HepG2 (cell line): ENCODE data around the gene NOS1. TPM values are rescaled to one million over a fixed set of nuclear protein-coding genes. Genes with fewer than 3 reads are reported as not detected.
A peak's percentile ranks its signal among the peaks of the same experiment; 100 is the strongest.

Experiments
- E2F1 ChIP-seq: sonication (generic); formaldehyde crosslinking; IDR thresholded peaks from 2 replicates; pipeline ENCODE4 v1.5.0; 2020; ENCODE audit warnings: missing genetic modification reagents
- FOXJ3 ChIP-seq: sonication (generic); formaldehyde crosslinking; IDR thresholded peaks from 2 replicates; pipeline ENCODE4 v1.4.0; 2020; ENCODE audit warnings: missing genetic modification reagents, mild to moderate bottlenecking, borderline replicate concordance
- FOXK1 ChIP-seq: sonication (generic); formaldehyde crosslinking; IDR thresholded peaks from 2 replicates; pipeline ENCODE4 v1.4.0; 2020; ENCODE audit warnings: low read depth, missing genetic modification reagents, borderline replicate concordance
- KAT2B ChIP-seq: fragments of 150-350 bp; IDR thresholded peaks from 2 replicates; pipeline ENCODE4 v1.6.1; 2014; ENCODE audit warnings: low read depth, low read length, borderline replicate concordance
- KMT2B ChIP-seq: IDR thresholded peaks from 2 replicates; pipeline ENCODE4 v1.6.1; 2016; ENCODE audit warnings: missing genetic modification reagents, missing compliant biosample characterization
- LCORL ChIP-seq, 2 experiments: fragments of 450-650 bp in 1 of 2; sonication (generic) in 1 of 2; formaldehyde crosslinking in 1 of 2; IDR thresholded peaks; 2 replicates each; pipeline versions ENCODE4 v1.5.0 to v1.6.1; 2017 to 2020; ENCODE audit warnings: antibody characterized with exemption in 1 of 2, missing genetic modification reagents in 1 of 2
- MEIS1 ChIP-seq: sonication (generic); formaldehyde crosslinking; IDR thresholded peaks from 2 replicates; pipeline ENCODE4 v1.9.0; 2021; ENCODE audit warnings: mild to moderate bottlenecking, missing genetic modification reagents, moderate library complexity, borderline replicate concordance
- MXI1 ChIP-seq: IDR thresholded peaks from 3 replicates; pipeline ENCODE4 v1.6.1; 2012; ENCODE audit warnings: low read depth, low read length, inconsistent platforms, borderline replicate concordance
- REXO4 ChIP-seq: sonication (generic); formaldehyde crosslinking; IDR thresholded peaks from 2 replicates; pipeline ENCODE4 v1.8.0; 2022; ENCODE audit warnings: missing genetic modification reagents, mild to moderate bottlenecking, borderline replicate concordance
- RFX1 ChIP-seq: fragments of 450-650 bp; IDR thresholded peaks from 2 replicates; pipeline ENCODE4 v1.6.1; 2017
- SIN3A ChIP-seq: IDR thresholded peaks from 2 replicates; pipeline ENCODE4 v1.6.1; 2011; ENCODE audit warnings: low read depth, mild to moderate bottlenecking, control low read depth, low read length, borderline replicate concordance
- SOX5 ChIP-seq: IDR thresholded peaks from 2 replicates; pipeline ENCODE4 v1.6.1; 2016; ENCODE audit warnings: borderline replicate concordance
- YEATS4 ChIP-seq: sonication (generic); formaldehyde crosslinking; IDR thresholded peaks from 2 replicates; pipeline ENCODE4 v1.4.0; 2020; ENCODE audit warnings: missing genetic modification reagents, borderline replicate concordance
- ZNF234 ChIP-seq: sonication (generic); formaldehyde crosslinking; conservative IDR thresholded peaks from 2 replicates; pipeline ENCODE4 v1.5.1; 2020; ENCODE audit warnings: mild to moderate bottlenecking, missing genetic modification reagents
- ZNF251 ChIP-seq: sonication (generic); formaldehyde crosslinking; IDR thresholded peaks from 2 replicates; pipeline ENCODE4 v1.9.0; 2021; ENCODE audit warnings: mild to moderate bottlenecking, missing genetic modification reagents
- ZNF446 ChIP-seq: sonication (generic); formaldehyde crosslinking; IDR thresholded peaks from 2 replicates; pipeline ENCODE4 v1.5.0; 2020; ENCODE audit warnings: mild to moderate bottlenecking, missing genetic modification reagents
- polyA plus RNA-seq, 8 experiments: library from polyadenylated mRNA; depleted of rRNA in 3 of 8; stranded (reverse) in 7 of 8; unstranded in 1 of 8; fragments of >200 nt; fragmentation: Illumina TruSeq in 4 of 8; extraction: Trizol in 4 of 8; gene quantifications; 2 replicates each; pipeline versions ENCODE4 v1.2.1 to v1.2.3, GENCODE V29; 2011 to 2016; ENCODE audit warnings: low read depth in 4 of 8, missing spikeins in 1 of 8, mixed read lengths in 1 of 8; ENCODE audit not compliant: insufficient read depth in 1 of 8
- total RNA-seq, 5 experiments: library from RNA; depleted of rRNA; stranded (reverse); fragments of >200 nt; fragmentation: Illumina TruSeq; extraction: Trizol; gene quantifications; 2 replicates each; pipeline ENCODE4 v1.2.3, GENCODE V29; 2016; ENCODE audit warnings: low read depth in 1 of 5
- TF ChIP-seq, protein P1 (sequence below): sonication (generic); formaldehyde crosslinking; IDR thresholded peaks from 2 replicates; pipeline ENCODE4 v1.4.0; 2020; ENCODE audit warnings: mild to moderate bottlenecking, missing genetic modification reagents
- TF ChIP-seq, protein P2 (sequence below): sonication (generic); formaldehyde crosslinking; conservative IDR thresholded peaks from 2 replicates; pipeline ENCODE4 v1.4.0; 2020; ENCODE audit warnings: missing genetic modification reagents
- TF ChIP-seq, protein P3 (sequence below): IDR thresholded peaks from 2 replicates; pipeline ENCODE4 v1.6.1; 2016; ENCODE audit warnings: mild to moderate bottlenecking
- TF ChIP-seq, protein P4 (sequence below): IDR thresholded peaks from 2 replicates; pipeline ENCODE4 v1.4.0; 2020; ENCODE audit warnings: mild to moderate bottlenecking, missing genetic modification reagents

The NOS1 gene
- total and polyA plus RNA-seq, 2 of the 13 experiments (the other 11 are each of a cell fraction or from before 2014, with no cell fraction given) = not detected

DNA sequence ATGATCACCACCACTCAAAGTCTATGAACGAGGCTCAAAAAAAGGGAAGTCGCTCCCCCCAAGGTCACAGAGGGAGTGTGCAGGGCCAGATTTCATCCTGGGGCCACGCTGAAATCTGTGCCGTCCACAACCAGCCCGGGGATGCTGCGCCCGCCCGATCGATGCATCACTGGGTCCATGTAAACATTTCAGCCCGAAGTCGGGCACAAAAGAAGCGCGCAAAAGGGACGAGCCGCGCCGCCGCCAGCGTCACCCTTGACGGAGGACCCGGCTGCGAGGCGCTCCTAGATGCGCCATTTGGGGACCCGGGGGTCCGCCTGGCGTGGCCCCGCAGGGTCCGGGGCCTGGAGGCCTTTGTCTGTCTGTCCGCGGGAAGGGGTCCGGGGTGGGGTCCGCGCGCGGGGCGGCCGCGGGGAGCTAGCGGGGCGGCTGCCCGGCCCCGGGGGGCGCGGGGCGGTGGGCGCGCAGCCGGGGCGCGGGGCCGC is 171.7 kb downstream of the NOS1 start (continued):
- peak; percentile 20; the same call in 1 of the 2 replicates for TF ChIP-seq KAT2B
- TF ChIP-seq, protein P1, sequence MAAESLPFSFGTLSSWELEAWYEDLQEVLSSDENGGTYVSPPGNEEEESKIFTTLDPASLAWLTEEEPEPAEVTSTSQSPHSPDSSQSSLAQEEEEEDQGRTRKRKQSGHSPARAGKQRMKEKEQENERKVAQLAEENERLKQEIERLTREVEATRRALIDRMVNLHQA (CRISPR knock-in tag) = no peak
- TF ChIP-seq ZNF234 (CRISPR knock-in tag) = no peak
- peak; percentile 12; the same call in 1 of the 2 replicates for TF ChIP-seq KMT2B
- TF ChIP-seq FOXK1 (CRISPR knock-in tag) = peak; percentile 39; the same call in 1 of the 2 replicates
- TF ChIP-seq REXO4 = no peak
- TF ChIP-seq MXI1 = peak; percentile 66; the same call in 1 of the 3 replicates
- peak; percentile 62; the same call in 1 of the 2 replicates for TF ChIP-seq YEATS4
- TF ChIP-seq ZNF251 (CRISPR knock-in tag) = no peak
- TF ChIP-seq ZNF446 (CRISPR knock-in tag) = no peak
- TF ChIP-seq SOX5 (CRISPR knock-in tag) = no peak
- no peak for TF ChIP-seq MEIS1
- no peak for TF ChIP-seq RFX1
- TF ChIP-seq, protein P2, sequence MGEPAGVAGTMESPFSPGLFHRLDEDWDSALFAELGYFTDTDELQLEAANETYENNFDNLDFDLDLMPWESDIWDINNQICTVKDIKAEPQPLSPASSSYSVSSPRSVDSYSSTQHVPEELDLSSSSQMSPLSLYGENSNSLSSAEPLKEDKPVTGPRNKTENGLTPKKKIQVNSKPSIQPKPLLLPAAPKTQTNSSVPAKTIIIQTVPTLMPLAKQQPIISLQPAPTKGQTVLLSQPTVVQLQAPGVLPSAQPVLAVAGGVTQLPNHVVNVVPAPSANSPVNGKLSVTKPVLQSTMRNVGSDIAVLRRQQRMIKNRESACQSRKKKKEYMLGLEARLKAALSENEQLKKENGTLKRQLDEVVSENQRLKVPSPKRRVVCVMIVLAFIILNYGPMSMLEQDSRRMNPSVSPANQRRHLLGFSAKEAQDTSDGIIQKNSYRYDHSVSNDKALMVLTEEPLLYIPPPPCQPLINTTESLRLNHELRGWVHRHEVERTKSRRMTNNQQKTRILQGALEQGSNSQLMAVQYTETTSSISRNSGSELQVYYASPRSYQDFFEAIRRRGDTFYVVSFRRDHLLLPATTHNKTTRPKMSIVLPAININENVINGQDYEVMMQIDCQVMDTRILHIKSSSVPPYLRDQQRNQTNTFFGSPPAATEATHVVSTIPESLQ (CRISPR knock-in tag) = no peak
- TF ChIP-seq, protein P3, sequence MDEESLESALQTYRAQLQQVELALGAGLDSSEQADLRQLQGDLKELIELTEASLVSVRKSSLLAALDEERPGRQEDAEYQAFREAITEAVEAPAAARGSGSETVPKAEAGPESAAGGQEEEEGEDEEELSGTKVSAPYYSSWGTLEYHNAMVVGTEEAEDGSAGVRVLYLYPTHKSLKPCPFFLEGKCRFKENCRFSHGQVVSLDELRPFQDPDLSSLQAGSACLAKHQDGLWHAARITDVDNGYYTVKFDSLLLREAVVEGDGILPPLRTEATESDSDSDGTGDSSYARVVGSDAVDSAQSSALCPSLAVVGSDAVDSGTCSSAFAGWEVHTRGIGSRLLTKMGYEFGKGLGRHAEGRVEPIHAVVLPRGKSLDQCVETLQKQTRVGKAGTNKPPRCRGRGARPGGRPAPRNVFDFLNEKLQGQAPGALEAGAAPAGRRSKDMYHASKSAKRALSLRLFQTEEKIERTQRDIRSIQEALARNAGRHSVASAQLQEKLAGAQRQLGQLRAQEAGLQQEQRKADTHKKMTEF (CRISPR knock-in tag) = no peak
- no peak for TF ChIP-seq LCORL (IDR thresholded peaks at IDR 0.05)
- TF ChIP-seq LCORL (CRISPR knock-in tag; IDR thresholded peaks at IDR 0.05) = peak; percentile 40; the same call in 1 of the 2 replicates
- TF ChIP-seq FOXJ3 (CRISPR knock-in tag) = 0 out of 2 replicates have a peak, but pooled peaks have one; percentile 42
- peak; percentile 48; the same call in 1 of the 2 replicates for TF ChIP-seq SIN3A
- no peak for TF ChIP-seq E2F1 (CRISPR knock-in tag)
- TF ChIP-seq, protein P4, sequence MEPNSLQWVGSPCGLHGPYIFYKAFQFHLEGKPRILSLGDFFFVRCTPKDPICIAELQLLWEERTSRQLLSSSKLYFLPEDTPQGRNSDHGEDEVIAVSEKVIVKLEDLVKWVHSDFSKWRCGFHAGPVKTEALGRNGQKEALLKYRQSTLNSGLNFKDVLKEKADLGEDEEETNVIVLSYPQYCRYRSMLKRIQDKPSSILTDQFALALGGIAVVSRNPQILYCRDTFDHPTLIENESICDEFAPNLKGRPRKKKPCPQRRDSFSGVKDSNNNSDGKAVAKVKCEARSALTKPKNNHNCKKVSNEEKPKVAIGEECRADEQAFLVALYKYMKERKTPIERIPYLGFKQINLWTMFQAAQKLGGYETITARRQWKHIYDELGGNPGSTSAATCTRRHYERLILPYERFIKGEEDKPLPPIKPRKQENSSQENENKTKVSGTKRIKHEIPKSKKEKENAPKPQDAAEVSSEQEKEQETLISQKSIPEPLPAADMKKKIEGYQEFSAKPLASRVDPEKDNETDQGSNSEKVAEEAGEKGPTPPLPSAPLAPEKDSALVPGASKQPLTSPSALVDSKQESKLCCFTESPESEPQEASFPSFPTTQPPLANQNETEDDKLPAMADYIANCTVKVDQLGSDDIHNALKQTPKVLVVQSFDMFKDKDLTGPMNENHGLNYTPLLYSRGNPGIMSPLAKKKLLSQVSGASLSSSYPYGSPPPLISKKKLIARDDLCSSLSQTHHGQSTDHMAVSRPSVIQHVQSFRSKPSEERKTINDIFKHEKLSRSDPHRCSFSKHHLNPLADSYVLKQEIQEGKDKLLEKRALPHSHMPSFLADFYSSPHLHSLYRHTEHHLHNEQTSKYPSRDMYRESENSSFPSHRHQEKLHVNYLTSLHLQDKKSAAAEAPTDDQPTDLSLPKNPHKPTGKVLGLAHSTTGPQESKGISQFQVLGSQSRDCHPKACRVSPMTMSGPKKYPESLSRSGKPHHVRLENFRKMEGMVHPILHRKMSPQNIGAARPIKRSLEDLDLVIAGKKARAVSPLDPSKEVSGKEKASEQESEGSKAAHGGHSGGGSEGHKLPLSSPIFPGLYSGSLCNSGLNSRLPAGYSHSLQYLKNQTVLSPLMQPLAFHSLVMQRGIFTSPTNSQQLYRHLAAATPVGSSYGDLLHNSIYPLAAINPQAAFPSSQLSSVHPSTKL (CRISPR knock-in tag) = no peak
